ENCODE data around the gene AIM2.
"Not testable (repeated sequence)": the region's sequence is repeated elsewhere in the genome, so short reads cannot be mapped to it uniquely, and the experiment has no call there.

Gene AIM2

DNA sequence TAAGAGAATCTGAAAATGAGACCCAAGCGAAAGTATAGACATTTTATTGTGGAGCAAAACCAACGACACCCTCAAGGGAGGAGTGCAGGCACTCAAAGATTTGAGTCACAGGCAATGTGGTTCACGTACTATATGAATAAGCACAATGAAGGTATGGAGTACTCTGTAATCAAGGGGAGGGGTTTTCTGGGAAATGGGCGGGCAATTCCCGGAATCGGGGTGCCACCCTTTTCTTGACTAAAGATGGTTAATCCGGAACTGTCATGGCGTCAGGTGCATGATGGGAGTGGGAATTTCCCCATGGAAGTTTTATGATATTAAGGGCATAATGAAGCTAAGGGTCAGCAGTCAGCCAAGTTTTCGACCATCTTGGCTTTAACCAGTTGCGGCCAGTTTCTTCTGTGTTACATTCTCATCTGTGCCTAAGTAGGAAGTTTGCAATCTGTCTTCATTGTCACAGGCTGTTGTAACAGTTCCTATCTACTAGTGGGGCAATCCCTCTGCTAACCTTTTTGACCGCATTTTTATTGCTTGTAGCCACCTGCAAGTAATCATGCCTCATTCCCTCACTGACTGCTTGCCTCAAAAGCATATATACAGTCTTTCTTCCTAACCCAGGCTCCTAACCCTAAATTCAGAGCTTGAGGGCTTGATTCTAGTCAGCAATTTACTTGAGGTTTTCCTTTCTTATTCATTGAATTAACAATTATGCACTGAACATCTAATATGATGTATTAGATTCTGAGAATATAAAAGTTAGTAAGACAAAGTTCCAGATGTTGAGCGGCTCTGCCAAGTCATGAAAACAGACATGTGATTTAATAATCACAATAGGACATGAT lies 775 bp upstream of the AIM2 start:
- DNase-seq, result no peak

DNA sequence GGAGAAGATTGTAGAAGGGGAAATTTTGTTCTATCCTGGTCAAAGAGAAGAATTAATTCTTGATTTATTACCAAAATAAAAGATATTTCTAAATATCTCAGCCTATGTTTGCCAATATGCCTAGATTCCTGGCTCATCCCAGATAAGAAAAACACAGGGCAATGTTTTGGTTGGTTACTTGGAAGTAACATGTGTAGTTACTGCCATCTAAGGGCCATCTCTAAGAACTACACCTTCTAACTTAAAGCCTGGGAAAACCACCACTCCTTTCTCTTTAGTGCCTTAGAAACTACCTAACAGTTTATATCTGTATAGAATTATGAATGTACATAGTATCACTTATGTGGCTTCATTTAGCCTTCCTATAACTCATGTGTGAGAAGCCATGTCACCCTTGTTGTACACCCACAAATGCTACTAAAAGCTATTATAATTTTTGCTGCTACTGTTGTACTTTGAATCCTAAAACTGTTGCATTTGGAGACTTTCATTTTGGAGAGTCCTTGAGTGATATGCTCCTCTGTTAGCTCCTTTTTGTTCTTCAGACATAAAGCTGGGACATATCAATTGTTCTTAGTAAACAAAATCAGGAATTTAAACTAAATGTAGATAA lies 4.5 kb downstream of the AIM2 start:
- DNase-seq, result peak; percentile 34

DNA sequence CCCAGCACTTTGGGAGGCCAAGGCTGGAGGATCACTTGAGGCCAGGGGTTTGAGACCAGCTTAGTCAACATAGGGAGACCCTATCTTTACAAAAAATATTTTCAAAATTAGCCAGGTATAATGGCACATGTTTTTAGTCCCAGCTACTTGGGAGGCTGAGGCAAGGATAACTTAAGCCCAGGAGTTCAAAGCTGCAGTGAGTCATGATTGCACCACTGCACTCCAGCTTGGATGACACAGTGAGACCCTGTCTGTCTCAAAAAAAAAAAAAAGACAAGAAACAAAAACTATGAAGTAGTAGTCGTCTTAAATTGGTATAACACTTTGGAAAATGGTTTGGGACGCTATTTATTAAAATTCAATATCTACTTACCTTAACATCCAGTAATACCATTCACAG lies 7.7 kb downstream of the AIM2 start:
- DNase-seq, result no peak

DNA sequence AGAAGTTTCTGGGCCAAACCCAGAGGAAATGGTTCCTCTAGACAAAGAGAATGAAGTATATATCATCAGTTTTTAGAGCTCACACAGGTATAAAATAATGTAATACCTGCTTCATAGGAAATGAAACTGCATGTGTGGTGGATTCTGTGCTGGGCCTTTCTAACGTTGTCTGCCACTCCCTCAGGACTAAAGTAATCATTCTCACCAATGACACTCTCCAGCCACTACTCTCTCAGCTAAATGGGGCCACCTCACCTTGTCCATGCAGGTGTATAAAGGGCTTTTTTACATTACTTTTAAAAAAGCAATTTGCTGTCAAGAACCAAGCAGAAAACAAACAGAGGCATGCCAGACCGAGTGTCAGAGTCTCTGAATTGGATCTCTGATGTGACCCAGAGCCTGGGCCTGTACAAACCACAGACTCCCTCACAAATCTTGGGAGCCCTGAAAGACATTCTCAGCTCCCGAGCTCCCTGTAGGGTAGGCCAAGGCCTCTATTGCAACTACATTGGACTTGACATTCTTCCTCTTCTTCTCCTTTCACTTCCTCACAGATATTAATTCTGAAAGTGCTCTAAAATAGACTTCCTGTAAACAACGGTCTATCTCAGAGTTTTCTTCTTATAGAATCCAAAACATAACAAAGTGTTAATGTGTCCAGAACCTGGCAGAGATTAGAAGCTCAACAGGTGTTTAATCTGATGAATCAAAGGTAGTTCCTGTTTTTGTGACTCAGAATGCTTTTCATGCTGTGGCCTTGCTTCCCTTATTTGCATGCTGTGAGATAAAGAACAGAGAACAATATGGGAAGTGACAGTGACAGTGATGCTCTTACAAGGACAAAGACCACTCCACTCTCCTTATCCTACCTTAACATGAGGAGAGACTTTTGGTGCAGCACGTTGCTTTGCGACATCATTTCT lies 8.6 kb downstream of the AIM2 start:
- DNase-seq, result no peak

DNA sequence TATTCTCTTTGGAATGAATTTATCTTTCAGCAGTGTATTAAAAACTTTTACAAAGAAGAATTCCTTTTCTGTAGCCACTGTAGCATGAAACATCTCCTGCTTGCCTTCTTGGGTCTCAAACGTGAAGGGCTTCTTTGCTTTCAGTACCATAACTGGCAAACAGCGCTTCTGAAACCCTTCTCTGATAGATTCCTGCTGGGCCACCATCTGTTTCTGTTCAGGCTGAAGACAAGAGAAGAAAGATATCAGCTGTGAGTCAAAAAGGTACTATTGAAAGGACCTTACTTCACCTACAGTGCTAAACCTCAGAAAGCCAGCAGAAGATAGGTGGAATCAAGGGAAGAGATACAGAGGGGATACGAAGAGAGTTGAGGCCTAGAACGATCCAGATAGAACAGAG lies 10.5 kb downstream of the AIM2 start:
- no peak for DNase-seq

DNA sequence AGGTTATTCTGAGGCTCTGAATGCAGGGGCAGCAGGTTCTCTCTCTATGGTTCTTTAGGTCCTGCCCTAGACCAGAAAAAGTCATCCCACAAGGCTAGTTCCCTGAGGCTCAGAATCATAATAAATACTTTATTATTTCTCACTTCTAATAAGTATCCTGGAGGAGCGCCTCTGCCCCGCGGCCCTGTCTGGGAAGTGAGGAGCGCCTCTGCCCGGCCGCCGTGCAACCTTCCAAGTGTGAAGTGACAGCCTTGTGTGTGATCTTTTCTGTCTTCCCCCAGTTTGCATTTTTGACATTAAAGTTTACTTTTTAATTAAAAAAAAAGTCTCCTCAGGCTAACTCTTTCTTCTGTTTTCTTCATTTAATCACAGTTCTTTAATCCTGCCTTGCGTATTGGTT lies 11.5 kb downstream of the AIM2 start:
- DNase-seq, result no peak

DNA sequence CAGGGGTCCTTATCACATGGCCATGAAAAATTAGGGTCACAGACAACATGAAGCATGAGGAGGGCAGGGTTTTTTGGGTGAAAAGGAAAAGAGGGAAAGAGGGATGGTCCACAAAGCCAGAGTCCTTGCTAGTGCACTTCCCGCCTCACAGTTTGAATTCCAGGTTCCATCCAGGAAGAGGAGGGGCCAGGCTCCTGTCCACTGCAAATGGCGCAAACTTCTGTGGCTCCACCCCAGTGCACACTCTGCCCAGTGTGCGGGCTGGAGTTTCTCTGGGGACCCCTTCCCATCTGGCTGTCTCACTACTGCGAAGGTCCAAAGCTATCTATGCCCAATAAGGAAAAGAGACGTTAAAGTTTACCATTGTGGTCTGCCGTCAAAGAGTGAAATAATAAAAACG lies 17.8 kb downstream of the AIM2 start:
- no peak for DNase-seq

DNA sequence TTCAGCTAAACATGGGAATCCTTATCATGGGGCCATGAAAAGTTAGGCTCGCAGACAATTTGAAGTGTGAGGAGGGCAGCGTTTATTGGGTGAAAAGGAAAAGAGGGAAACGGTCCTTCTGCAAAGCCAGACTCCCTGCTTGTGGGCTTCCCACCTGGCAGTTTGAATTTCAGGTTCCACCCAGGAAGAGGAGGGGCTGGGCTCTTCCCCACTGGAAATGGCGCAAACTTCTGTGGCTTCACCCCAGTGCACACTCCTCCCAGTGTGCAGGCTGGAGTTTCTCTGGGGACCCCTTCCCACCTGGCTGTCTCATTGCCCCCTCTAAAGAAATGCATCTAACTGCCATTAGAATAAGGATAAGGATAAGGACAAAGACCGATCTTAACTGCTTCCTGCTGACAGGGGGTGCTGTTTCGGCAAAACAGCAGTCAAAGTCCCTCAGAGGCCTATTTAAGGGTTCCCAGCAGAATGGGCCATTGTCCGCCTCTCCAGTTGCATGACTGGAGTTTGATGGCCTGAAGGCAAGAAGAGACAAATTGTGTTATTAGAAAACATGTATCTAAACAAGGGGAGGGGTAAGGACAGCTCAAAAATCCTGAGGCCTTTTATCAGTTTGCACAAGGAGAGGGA lies 20.4 kb downstream of the AIM2 start:
- no peak for DNase-seq

DNA sequence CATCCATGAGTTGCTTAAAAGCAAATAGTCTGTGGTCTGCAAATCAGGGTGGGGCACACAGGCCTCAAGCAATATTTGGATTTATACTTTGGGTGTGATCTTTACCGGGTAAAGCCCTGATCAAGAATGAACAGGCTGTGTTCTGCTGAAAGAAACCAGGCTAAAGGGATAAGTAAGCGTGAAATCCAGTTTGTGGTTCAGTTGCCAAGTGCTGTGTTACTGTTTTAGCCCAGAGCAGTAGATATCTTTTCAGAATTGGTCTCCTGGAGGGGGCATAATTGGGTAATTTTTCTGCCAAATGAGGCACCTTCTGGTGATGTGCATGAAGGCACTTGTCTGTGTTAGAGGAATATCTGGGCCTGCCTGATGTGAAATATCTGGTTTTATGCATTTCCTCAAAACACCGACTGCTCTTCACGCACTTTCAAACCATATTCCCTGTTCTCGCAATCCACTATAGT lies 21.4 kb downstream of the AIM2 start:
- no peak for DNase-seq

DNA sequence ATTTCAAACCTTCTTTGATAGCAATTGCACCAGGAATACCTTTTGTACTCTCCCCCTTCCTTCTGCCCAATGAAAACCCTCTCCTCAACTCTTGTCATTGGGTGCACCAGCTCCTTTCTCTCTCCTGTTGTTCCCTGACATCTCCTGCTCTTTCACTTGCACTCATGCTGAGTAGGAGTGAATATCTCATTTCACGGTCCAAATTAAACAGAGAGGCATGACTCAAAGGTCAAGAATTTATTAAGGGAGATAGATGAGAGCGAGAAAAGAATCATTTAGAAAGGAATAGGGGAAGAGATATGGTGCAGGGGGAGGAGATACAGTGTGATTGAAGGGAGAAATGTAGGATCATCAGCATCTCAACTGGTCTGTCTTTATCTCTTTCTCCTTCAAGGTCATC lies 22.1 kb downstream of the AIM2 start:
- no peak for DNase-seq

DNA sequence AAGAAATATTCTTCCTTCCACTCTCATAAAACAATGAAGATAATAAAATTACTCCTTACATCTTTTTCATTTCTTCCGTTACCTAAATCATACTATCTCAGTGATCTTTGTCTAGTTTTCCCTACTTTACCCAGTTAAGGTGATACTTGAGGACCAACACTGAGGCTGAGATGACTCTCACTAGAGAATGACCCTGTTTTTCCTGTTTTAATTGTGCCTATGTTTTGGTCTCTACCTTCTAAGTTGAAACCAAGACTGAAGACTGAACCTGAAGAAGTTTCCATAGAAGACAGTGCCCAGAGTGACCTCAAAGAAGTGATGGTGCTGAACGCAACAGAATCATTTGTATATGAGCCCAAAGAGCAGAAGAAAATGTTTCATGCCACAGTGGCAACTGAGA lies 25.1 kb downstream of the AIM2 start:
- DNase-seq, result no peak

DNA sequence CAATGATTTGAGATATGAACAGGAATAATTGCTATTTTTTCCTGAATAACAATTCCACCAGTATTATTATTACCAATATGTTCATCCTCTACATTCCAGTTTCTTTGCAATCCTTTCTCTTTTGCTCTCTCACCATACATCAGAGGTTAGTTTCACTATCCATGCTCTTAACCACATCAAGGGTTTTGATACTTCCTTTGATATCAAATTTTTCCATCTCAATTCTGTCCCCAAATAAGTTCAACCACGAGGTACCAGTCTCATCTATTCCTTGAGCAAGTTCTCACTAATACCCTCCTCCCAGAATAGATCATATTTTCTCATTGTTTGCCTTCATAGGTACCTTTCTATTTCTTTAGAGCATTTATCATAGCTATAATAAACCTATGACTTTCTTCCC lies 30.1 kb downstream of the AIM2 start:
- DNase-seq, result not testable (repeated sequence)

DNA sequence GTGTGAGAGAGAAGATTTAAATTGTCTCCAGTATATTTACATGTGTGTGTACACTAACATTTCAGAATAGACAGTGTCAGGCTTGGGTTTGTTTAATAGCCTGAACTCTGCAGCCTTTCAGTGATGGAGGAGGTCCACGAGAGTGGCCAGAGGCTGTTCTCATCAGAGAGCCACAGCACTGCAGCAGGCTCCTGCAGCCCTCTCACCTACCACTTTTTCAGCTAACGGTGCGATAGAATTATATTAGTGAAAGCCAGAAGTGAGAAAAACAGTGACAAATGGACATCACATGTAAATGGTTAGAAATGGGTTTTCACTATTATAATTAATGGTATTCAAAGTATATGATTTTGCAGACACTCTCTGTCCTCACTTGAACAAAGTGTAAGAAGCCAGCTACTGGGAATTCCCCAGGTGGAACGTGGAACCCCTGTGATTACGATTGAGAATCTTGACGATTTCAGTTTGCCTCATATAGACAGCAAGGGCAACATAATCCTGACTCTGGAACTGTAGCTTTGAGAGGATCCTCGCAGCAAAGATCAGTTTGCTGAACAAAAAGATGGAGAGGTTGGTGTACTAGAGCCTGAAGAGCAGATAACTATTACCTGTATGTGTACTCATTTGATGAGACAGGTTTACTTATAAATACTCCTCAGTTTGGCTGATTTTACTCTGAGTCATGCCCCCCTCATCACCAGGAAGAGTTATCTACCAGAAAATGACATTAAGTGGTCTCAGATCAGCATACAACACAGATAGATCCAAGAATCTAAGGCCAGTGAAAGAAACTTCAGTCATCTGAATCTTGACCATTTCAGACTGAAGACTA lies 35.5 kb downstream of the AIM2 start:
- DNase-seq, result no peak

DNA sequence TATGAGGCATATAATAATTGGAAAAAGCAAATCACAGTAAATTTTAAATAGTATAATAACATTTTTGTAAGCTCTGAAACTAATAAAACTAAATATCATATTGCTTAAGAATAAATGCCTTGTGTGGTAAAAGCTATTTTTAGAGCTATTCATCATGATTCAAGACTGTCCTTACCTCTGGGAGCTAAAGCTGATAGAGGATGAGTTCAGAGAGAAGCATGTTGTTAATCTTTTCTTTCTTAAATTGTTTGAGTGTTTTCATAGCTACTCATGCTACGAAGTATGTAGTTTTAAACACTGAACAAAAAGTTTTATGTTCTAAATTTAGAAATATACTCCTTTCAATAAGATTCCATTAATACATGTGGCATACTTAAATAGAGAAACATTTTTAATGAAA lies 36.4 kb downstream of the AIM2 start:
- no peak for DNase-seq

DNA sequence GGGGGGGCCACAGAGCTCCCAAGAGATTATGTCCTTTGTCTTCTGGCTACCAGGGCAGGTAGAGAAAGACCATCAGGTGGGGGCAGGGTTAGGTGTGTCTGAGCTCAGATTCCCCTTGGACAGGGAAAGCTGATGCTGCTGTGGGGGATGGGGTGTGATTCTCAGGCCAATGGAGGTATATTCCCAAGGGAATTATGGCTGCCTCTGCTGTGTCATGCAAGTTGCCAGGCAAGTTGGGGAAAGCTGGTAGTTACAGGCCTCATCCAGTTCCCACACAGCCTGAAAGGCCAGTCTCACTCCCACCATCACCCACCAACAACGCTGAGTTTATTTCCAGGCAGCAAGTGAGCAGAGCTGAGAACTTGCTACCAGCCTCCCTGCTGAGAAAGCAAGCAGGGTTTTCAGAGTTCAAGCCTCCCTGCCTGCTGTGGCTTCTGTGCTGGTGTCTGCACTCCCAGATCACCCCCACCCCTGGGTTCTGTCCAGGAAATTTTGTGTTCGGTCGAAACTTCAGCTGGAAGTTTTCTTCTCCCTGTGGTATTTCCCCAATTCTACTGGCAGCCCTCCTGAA lies 45.6 kb downstream of the AIM2 start:
- DNase-seq, result no peak

DNA sequence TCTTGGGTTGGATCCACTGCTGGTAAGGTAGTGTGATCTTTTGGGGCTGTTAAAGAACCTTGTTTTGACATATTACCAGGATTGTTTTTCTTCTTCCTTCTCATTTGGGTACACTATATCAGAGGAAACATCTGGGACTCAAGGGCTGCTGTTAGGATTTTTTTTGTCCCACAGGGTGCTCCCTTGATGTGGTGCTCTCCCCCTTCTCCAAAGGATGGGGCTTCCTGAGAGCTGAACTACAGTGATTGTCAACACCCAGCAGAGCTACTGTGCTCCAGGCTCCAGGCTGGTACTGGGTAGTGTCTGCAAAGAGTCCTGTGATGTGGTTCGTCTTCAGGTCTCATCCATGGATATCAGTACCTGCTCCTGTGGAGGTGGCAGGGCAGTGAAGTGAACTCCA lies 46.3 kb downstream of the AIM2 start:
- DNase-seq, result no peak

DNA sequence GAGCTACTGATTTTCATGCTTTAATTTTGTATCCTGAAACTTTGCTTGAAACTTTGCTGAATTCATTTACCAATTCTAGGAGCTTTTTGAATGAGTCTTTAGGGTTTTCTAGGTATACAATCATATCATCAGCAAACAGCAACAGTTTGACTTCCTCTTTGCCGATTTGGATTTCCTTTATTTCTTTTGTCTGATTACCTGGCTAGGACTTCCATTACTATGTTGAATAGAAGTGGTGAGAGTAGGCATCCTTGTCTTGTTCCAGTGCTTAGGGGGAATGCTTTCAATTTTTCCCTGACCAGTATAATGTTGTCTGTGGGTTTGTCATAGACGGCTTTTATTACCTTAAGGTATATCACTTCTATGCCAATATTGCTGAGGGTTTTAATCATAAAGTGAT lies 49.7 kb downstream of the AIM2 start:
- not testable (repeated sequence) for DNase-seq

DNA sequence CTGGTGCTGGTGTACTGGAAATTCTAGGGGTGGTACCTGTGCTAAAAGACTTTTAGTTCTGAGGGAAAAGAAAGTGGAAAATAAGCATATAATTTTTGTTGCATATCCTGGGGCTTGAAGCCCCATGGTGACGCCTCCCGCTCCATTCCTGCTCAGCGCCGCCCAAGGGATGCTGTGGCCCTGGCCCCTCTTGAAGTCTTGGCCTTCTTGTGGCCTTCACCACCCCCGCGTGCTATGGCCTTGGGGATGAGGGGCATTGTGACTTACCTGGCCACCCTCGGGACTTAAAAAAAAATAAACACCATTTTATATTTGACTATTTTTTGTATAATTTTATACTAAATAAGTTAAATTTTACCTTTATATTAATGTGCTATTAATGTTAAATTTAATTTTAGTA lies 51.5 kb downstream of the AIM2 start:
- DNase-seq, result no peak

DNA sequence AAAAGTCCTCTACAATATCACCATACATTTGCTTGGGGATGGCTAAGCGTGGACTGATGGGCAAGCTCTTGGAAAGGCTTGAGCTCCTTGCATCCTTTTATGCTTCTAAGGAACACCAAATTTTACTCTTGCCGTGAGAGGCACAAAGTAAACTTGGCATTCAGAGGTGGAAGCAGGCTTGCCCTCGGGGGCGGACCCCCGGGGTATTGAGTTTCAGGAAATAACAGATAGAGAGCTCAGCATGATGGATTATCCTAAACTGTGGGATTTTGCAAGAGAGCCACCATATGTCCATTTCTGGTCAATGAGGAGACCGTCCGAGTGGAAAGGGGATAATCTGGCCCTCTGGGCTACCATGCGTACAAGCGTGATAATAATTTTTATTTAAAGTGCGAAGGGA lies 52.8 kb downstream of the AIM2 start:
- no peak for DNase-seq

DNA sequence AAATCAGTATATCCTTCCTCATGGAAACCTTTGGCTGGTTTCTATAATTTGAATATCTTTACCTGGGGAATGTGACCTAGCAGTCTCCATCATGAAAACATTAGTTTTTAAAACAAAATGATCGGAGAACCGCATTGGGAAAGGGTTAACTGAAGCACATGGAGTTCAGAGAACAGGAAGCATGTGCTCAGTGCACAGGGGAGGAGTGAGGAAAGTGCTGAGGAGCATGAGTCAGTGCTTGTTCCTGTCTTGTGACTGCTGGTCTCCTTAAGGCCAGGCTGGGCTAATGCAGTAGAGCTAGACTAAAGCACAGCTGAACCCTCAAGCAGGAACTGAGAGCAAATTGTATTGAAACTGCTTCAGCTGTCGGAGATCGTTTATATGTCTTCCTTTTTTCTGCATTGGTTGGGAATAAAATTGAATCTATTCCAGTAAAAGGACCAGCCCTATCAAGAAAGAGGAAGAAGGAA lies 61.1 kb downstream of the AIM2 start:
- DNase-seq, result no peak

DNA sequence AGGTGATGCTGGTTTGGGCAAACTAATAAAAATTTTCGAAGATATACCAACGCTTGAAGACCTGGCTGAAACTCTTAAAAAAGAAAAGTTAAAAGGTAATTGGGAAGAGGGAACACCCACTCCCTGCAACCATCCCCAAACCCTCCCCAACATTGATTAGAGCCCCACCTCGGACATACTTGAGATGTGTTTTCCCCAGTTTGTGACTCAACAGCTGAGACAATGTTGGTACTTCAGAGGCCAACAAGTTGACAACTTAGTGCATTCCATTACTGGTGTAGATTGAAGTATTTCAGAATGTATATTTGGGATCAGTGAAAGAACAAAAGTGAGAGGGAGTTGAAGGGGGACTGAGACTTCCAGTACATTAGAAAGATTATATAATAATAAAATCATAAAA lies 61.7 kb downstream of the AIM2 start:
- no peak for DNase-seq
